ENCODE measurements around the gene DHX16.

The DHX16 gene

DNA sequence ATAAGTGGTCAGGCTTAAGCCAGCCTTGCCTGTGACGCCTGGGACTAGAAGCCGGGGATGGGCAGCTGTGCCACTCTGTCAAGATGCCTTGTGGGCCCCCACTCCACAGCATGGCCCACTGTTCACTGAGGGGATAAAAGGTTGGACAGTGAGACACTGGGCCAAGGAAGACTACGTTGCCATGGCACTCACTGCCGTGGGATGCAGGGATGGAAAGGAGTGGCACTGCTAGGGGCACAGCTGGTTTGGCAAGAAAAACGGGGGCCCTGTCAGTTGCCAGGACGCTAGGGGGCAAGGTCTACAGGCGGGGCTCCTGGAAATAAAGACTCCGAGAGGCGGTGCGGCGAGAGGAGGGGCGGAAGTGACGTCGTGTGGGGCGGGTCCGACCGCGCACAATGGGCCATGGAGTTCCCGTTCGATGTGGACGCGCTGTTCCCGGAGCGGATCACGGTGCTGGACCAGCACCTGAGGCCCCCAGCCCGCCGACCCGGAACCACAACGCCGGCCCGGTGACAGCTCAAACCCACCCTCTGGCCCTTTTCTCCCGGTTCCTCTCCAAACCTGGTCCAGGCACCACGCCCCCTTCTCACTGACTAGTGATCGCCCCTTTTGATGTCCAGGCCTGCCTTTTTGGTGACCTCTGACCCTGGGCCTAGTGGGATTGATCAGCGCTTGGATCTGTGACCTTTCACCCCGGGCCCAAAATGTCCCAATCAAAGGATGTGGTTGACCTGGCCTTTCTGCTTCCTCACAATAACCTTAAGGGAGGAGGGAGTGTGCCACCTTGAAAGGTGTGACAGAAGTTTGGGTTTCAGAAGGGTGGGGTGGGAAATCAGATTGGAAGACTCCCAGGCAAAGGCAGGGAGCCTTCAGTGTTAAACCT is 46.1 kb downstream of the DHX16 start, which contains the start of gene ATAT1:
Gene ATAT1, plus strand, starts transcription at position 391 of the 883 bp plus-strand sequence.
- DNase-seq = no peak

- no peak for DNase-seq
These were observed 47.3 kb downstream of the DHX16 start for GRCh38 chr6:30625511-30625910.

DNA sequence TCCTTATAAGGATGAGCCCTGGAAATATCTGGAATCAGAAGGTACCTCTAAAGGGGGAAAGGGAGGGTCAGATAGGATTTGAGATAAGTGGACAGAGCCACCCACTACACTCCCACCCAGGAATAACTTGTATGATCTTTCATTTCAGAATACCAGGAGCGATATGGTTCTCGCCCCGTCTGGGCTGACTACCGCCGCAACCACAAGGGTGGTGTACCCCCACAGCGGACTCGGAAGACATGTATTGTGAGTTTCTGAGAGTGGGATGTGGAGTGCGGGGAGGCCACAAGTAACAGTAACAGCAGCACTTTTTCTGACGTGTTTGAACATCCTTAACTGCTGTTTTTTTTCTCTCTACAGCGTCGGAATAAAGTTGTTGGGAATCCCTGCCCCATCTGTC is 53.2 kb downstream of the DHX16 start:
- DNase-seq = no peak

DNA sequence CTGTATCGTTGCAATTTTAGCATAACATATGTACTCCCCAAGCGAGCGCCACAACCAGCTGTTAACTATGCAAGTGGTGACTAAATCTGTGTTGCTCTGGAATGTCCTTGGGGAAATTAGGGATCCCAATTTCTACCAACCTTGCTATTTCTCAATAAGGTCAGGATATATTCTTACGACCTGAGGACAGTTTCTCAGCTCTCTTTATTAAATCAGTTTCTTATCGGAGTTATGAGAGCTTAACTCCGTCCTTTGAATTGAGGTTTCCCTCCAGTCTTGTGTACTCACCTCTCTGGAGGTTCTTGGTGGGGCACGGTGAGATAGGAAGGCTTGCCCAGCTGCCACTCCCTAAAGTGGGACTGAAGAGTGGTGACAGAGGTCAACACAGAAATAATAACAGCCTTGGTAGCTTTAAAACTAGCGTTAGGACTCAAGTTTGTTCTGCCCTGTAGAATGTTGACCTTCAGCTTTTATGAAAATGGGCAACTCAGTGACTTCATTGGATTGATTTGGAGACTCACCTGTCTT is 54.5 kb downstream of the DHX16 start:
- DNase-seq = no peak

- peak; percentile 92 for DNase-seq
These were observed 55.1 kb downstream of the DHX16 start, which contains the start of gene MRPS18B for GRCh38 chr6:30617565-30618269. TSS of gene MRPS18B (plus strand) at chr6:30617840. CDS start at chr6:30617866, 26 bp downstream.

- DNase-seq = peak; percentile 99
These were observed 55.8 kb downstream of the DHX16 start, which contains the start of gene PPP1R10 for GRCh38 chr6:30616811-30617564. TSS of gene PPP1R10 (minus strand) at chr6:30617243. CDS start at chr6:30609944, 7,299 bp downstream.

DNA sequence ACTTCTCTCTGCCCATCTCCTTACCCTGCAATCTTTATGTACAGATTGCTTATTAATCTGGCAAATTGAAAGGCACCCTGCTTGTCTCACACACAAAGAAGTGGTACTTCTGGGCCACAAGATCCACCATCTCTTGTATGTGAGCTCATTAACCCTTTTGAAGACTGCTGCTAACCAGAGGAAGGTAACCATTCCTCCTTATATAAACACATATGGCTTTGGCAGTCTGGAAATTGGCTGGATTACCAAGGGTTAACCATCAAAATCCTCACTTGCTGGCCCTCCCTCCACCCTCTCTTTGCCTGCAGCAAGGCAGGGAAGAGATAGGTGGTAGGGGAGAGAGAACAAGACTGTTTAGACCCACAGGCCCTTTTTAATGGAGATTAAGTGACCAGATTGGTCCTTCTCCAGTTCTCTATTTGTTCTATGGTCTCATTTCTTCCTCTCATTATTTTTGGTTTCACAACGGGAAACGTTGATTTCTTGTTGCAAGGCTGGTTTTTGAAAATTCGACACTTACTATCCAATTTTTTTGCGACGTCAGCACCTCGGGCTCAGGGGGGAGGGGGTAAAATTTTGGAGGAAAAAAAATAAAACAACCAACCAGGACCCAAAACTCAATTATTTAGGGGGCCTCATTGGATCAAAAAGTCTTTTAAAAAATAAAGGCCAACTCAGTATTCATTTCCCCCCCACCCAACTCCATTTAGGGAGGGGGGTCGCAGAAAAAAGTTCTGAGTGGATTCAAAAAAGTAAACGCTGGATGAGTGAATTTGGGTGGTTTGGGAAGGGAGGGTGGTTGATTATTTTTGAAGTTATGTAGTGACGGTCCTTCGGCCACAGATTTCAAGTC is 56.6 kb downstream of the DHX16 start:
- DNase-seq = peak; percentile 38

- peak; percentile 21 for DNase-seq
These were observed 57.4 kb downstream of the DHX16 start for GRCh38 chr6:30615219-30615957.

- DNase-seq = peak; percentile 95
These were observed 58.0 kb downstream of the DHX16 start for GRCh38 chr6:30614843-30615218.

- no peak for DNase-seq
These were observed 58.6 kb downstream of the DHX16 start for GRCh38 chr6:30614044-30614842.

DNA sequence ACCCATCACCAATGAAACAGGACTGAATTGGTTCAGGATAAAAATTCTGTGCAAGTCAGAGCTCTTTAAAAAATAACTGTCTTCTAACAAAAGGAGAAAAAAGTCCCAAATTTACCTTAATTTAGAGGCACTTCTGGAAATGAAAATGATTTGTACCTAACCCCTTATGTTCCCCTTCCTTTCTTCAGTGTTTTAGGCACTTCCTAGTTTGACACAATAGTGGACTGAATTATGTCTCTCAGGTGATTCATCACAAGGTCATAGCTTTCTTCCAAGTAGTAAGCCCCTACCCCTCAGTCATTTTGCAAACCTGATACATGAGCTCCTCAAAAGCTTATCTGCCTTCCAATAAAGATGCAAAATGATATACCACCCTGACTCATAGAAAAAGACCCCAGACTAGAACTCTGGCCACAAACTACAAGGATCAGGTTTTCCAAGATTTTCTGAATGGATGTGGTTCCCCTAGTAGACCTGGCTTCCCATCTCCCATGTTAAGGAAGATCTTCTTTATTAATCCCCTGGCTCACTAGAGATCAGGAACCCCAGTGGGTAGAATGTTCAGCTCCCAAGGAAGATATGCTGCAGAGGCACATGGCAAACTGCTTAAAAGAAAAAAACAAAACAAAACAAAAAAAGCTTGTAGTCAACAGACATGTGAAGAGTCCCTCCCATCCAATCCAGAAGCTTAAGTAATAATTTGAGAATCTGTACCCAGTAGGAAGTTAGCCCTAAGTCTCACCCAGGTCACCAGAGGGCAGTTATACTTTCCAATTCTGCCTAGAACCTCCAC is 59.4 kb downstream of the DHX16 start:
- DNase-seq = no peak

DNA sequence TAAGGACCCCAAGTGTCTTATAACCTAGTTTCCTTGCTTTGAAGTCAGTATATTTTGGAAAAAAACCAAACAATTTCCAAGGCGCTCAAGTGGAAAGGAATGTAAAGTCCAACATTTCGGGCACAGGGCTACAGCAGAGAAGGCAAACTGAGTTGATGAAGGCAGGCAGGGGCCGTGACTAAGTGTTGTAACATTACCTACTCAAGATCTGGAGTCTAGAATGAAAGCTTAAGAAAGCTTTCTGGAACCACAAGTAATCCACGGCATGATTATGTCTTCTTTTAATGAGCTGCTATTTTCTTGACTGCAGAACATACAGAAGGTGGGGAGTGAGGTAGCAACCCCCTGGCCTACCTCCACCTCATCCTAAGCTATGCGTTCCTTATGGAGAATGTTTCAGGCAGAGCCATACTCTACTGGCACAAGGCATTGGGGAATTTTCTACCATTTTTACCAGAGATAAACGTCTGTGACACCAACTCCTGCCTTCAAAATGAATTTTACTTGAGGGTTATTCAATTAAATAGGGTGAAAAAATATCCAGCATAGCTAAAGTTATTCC is 60.0 kb downstream of the DHX16 start:
- DNase-seq = no peak

GRCh38 chr6:30612213-30612612 is 60.6 kb downstream of the DHX16 start:
- DNase-seq = no peak

DNA sequence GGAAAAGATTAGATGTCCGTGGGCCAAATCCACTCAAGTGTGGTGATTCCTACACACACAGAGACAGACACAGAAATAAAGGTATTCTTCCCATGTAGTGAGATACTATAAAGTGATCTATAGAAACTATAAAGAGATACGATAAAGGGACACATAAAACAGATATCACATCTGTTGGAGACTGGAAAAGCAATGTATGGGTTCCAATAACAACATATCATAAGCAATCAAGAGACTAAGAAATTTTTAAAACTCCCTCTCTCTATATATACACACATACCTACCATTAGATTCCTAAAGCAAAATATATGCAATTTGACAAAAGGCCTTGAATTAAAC is 61.0 kb downstream of the DHX16 start:
- no peak for DNase-seq

- DNase-seq = no peak
These were observed 61.5 kb downstream of the DHX16 start for GRCh38 chr6:30611150-30611855.

GRCh38 chr6:30610065-30610464 is 62.7 kb downstream of the DHX16 start:
- no peak for DNase-seq

- DNase-seq = no peak
These were observed 68.8 kb downstream of the DHX16 start for GRCh38 chr6:30603961-30604360.
